Activated naive CD8-positive, alpha-beta T cell treated with anti-CD3 and anti-CD28 coated beads, Interleukin-2, amount 50 U/mL, for 24 hours (primary cell): ENCODE measurements around the gene PRC1.
A peak's percentile ranks its signal among the peaks of the same experiment; 100 is the strongest.

Experiments
- ATAC-seq: fragments of 150-1000 bp; cut with Tn5 transposase; one replicate; pipeline ENCODE4 v1.10.0; 2021
- DNase-seq: peaks from one replicate; pipeline ENCODE4 v3.0.0; 2021
- H3K27ac Mint-ChIP-seq: one replicate; pipeline ENCODE4 v1.8.0; 2021; ENCODE audit warnings: mild to moderate bottlenecking, mixed read lengths
- H3K27me3 Mint-ChIP-seq: one replicate; pipeline ENCODE4 v1.8.0; 2021; ENCODE audit warnings: mixed read lengths
- H3K36me3 Mint-ChIP-seq: one replicate; pipeline ENCODE4 v1.8.0; 2021; ENCODE audit warnings: low read depth, mixed read lengths
- H3K4me1 Mint-ChIP-seq: one replicate; pipeline ENCODE4 v1.8.0; 2021; ENCODE audit warnings: mixed read lengths
- H3K4me3 Mint-ChIP-seq: one replicate; pipeline ENCODE4 v1.8.0; 2021; ENCODE audit warnings: mild to moderate bottlenecking, moderate library complexity, mixed read lengths
- H3K9me3 Mint-ChIP-seq: one replicate; pipeline ENCODE4 v1.8.0; 2021; ENCODE audit warnings: mixed read lengths

PRC1 gene

GRCh38 chr15:90994417-90995311 is at the start of gene PRC1:
TSS of gene PRC1 (minus strand) at chr15:90994535. CDS start at chr15:90994417, 118 bp downstream.
- Mint-ChIP-seq H3K4me3 (peak within 1 kb of the TSS; percentile 99), H3K36me3 (peaks cover 24% of the 10 kb centered on the region), H3K27me3 (no peaks in the 10 kb centered on the region), H3K9me3 (no peaks in the 10 kb centered on the region), H3K27ac (peak within 1 kb of the TSS; percentile 99), H3K4me1 (peaks cover 31% of the 10 kb centered on the region)
- DNase-seq, result peak; percentile 99
- ATAC-seq, result peak; percentile 100

GRCh38 chr15:91043202-91043874 is 49.0 kb upstream of the PRC1 start:
- no peaks in the 10 kb centered on the region for H3K36me3 Mint-ChIP-seq
- DNase-seq, result no peak
- H3K9me3 Mint-ChIP-seq, result no peaks in the 10 kb centered on the region
- ATAC-seq, result no peak
- no peak overlapping the region for H3K4me3 Mint-ChIP-seq
- H3K4me1 Mint-ChIP-seq, result peaks cover 10% of the 10 kb centered on the region
- no peaks in the 10 kb centered on the region for H3K27me3 Mint-ChIP-seq
- H3K27ac Mint-ChIP-seq, result no peak overlapping the region

GRCh38 chr15:91040856-91041255 is 46.5 kb upstream of the PRC1 start:
- Mint-ChIP-seq H3K4me3 (no peak overlapping the region), H3K27me3 (no peaks in the 10 kb centered on the region), H3K4me1 (no peaks in the 10 kb centered on the region), H3K27ac (no peak overlapping the region), H3K9me3 (no peaks in the 10 kb centered on the region), H3K36me3 (no peaks in the 10 kb centered on the region)
- ATAC-seq (no peak), DNase-seq (no peak)

GRCh38 chr15:91039996-91040395 is 45.7 kb upstream of the PRC1 start:
- no peak overlapping the region for H3K27ac Mint-ChIP-seq
- no peaks in the 10 kb centered on the region for H3K4me1 Mint-ChIP-seq
- H3K27me3 Mint-ChIP-seq, result no peaks in the 10 kb centered on the region
- H3K9me3 Mint-ChIP-seq, result no peaks in the 10 kb centered on the region
- no peak overlapping the region for H3K4me3 Mint-ChIP-seq
- DNase-seq, result no peak
- no peaks in the 10 kb centered on the region for H3K36me3 Mint-ChIP-seq
- ATAC-seq, result no peak

GRCh38 chr15:91032919-91033803 is 38.8 kb upstream of the PRC1 start:
- Mint-ChIP-seq H3K4me1 (no peaks in the 10 kb centered on the region), H3K36me3 (no peaks in the 10 kb centered on the region), H3K9me3 (no peaks in the 10 kb centered on the region), H3K27me3 (no peaks in the 10 kb centered on the region), H3K4me3 (no peak overlapping the region), H3K27ac (no peak overlapping the region)
- no peak for ATAC-seq
- DNase-seq, result peak; percentile 65

- ATAC-seq, result no peak
- H3K36me3 Mint-ChIP-seq, result no peaks in the 10 kb centered on the region
- H3K9me3 Mint-ChIP-seq, result no peaks in the 10 kb centered on the region
- no peaks in the 10 kb centered on the region for H3K27me3 Mint-ChIP-seq
- H3K4me3 Mint-ChIP-seq, result no peak overlapping the region
- H3K4me1 Mint-ChIP-seq, result no peaks in the 10 kb centered on the region
- no peak overlapping the region for H3K27ac Mint-ChIP-seq
- DNase-seq, result no peak
These were observed 37.5 kb upstream of the PRC1 start for GRCh38 chr15:91031796-91032195.

GRCh38 chr15:91027677-91028076 is 33.3 kb upstream of the PRC1 start:
- Mint-ChIP-seq H3K4me1 (peaks cover 6% of the 10 kb centered on the region), H3K4me3 (no peak overlapping the region), H3K27me3 (no peaks in the 10 kb centered on the region), H3K27ac (no peak overlapping the region), H3K36me3 (no peaks in the 10 kb centered on the region), H3K9me3 (no peaks in the 10 kb centered on the region)
- ATAC-seq (no peak), DNase-seq (no peak)

- no peak for DNase-seq
- no peak overlapping the region for H3K4me3 Mint-ChIP-seq
These were observed 29.4 kb upstream of the PRC1 start for GRCh38 chr15:91023720-91024119.

GRCh38 chr15:91022832-91023129 is 28.4 kb upstream of the PRC1 start:
- ATAC-seq (peak; percentile 20), DNase-seq (no peak)
- Mint-ChIP-seq H3K9me3 (no peaks in the 10 kb centered on the region), H3K36me3 (no peaks in the 10 kb centered on the region), H3K27me3 (no peaks in the 10 kb centered on the region), H3K4me1 (peaks cover 34% of the 10 kb centered on the region), H3K4me3 (peak overlapping the region; percentile 92), H3K27ac (peak overlapping the region; percentile 93)

More at GRCh38 chr15:91023720-91024119, 29.4 kb upstream of the PRC1 start:
- Mint-ChIP-seq H3K4me1 (peaks cover 27% of the 10 kb centered on the region), H3K27me3 (no peaks in the 10 kb centered on the region), H3K9me3 (no peaks in the 10 kb centered on the region), H3K27ac (no peak overlapping the region), H3K36me3 (no peaks in the 10 kb centered on the region)
- ATAC-seq, result no peak

- H3K4me1 Mint-ChIP-seq, result peaks cover 34% of the 10 kb centered on the region
- peak within 1 kb of the TSS; percentile 93 for H3K27ac Mint-ChIP-seq
- peak; percentile 92 for ATAC-seq
These were observed 27.9 kb upstream of the PRC1 start, which contains the start of gene VPS33B for GRCh38 chr15:91022075-91022831. TSS of gene VPS33B (minus strand) at chr15:91022594. CDS start at chr15:91022249, 345 bp downstream.

GRCh38 chr15:91021516-91022074 is 27.3 kb upstream of the PRC1 start:
- DNase-seq, result no peak
- ATAC-seq, result peak; percentile 9
- no peaks in the 10 kb centered on the region for H3K9me3 Mint-ChIP-seq
- no peaks in the 10 kb centered on the region for H3K27me3 Mint-ChIP-seq
- H3K27ac Mint-ChIP-seq, result peak overlapping the region; percentile 93
- peaks cover 34% of the 10 kb centered on the region for H3K4me1 Mint-ChIP-seq
- H3K36me3 Mint-ChIP-seq, result peaks cover 4% of the 10 kb centered on the region
- H3K4me3 Mint-ChIP-seq, result peak overlapping the region; percentile 92

More at GRCh38 chr15:91022075-91022831, 27.9 kb upstream of the PRC1 start, which contains the start of gene VPS33B:
- Mint-ChIP-seq H3K27me3 (no peaks in the 10 kb centered on the region), H3K9me3 (no peaks in the 10 kb centered on the region), H3K36me3 (no peaks in the 10 kb centered on the region), H3K4me3 (peak within 1 kb of the TSS; percentile 92)
- DNase-seq, result peak; percentile 79

- Mint-ChIP-seq H3K36me3 (peaks cover 14% of the 10 kb centered on the region), H3K9me3 (no peaks in the 10 kb centered on the region), H3K27me3 (no peaks in the 10 kb centered on the region), H3K4me1 (peaks cover 32% of the 10 kb centered on the region), H3K4me3 (no peak overlapping the region), H3K27ac (peak overlapping the region; percentile 4)
- ATAC-seq (no peak), DNase-seq (no peak)
These were observed 23.8 kb upstream of the PRC1 start for GRCh38 chr15:91018158-91018557.

- no peak for ATAC-seq
- Mint-ChIP-seq H3K9me3 (no peaks in the 10 kb centered on the region), H3K4me1 (peaks cover 28% of the 10 kb centered on the region), H3K27me3 (no peaks in the 10 kb centered on the region), H3K27ac (peak overlapping the region; percentile 4), H3K4me3 (no peak overlapping the region), H3K36me3 (peaks cover 19% of the 10 kb centered on the region)
- no peak for DNase-seq
These were observed 23.4 kb upstream of the PRC1 start for GRCh38 chr15:91017716-91018115.
